Measurements from ENCODE around the gene PDLIM1.

DNA sequence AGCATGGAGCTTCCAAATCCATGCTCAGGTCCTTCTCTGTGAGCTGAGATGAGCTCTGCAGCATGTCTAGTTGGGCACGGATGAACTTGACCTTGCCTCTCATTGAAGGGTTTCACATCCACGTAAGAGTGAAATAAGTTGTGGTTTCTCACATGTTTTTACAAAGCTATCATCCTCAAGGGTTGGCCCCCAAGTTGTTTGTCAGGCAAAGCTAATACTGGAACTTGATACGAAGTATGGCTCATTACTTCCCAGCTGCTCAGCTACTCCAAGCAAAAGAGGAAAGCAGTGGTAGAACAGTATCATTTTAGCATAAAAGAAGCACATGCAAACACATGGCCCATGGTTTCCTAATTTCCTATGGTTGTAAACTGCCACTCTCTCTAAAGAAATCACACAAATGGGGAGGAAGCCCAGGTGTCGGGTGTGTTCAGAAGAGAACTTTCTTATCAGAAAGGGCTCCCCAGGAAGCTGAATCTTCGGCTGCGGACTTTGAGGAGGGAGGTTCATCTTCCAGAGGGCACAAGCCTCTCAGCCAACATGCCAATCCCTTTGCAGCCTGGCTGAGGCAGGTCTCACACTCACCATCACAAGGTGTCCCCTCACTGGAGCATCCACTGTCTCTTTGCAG is 45.3 kb downstream of the PDLIM1 start:
- TF ChIP-seq EZH2 (IDR thresholded peaks at IDR 0.05; ENCODE audit: insufficient read depth, poor library complexity, severe bottlenecking), result no peak
- no peak for TF ChIP-seq EZH2phosphoT487 (IDR thresholded peaks at IDR 0.05; ENCODE audit: insufficient read depth, low read depth)
